Spleen (tissue), 11 donors: ENCODE results near the gene RNF214. TPM values are rescaled to one million over a fixed set of nuclear protein-coding genes. Genes with fewer than 3 reads are reported as not detected.
A peak's percentile ranks its signal among the peaks of the same experiment; 100 is the strongest.
"Not testable (repeated sequence)": the region's sequence is repeated elsewhere in the genome, so short reads cannot be mapped to it uniquely, and the experiment has no call there.

ENCODE experiments used
- DNase-seq: peaks from one replicate; pipeline ENCODE4 v3.0.0-alpha.2; 2020
- H3K27ac ChIP-seq, 8 donors: fragments of 200-600 bp; sonication (generic) in 7 of 8; 1 replicate in 4 of 8; 2 replicates in 4 of 8; pipeline versions ENCODE4 v1.5.0 to v1.8.0; 2016 to 2021; ENCODE audit warnings: inconsistent platforms in 4 of 8, mild to moderate bottlenecking in 4 of 8, moderate library complexity in 1 of 8
- H3K27me3 ChIP-seq, 7 donors: fragments of 200-600 bp; sonication (generic) in 6 of 7; replicated peaks in 1 of 7; 1 replicate in 4 of 7; 2 replicates in 3 of 7; pipeline versions ENCODE4 v1.5.0 to v1.8.0; 2016 to 2021; ENCODE audit warnings: inconsistent platforms in 3 of 7, mild to moderate bottlenecking in 1 of 7
- H3K36me3 ChIP-seq, 6 donors: fragments of 200-600 bp; sonication (generic) in 5 of 6; 1 replicate in 4 of 6; 2 replicates in 2 of 6; pipeline versions ENCODE4 v1.5.0 to v1.8.0; 2016 to 2021; ENCODE audit warnings: inconsistent platforms in 2 of 6
- H3K4me1 ChIP-seq, 6 donors: fragments of 200-600 bp; sonication (generic) in 5 of 6; 1 replicate in 3 of 6; 2 replicates in 3 of 6; pipeline versions ENCODE4 v1.5.0 to v1.8.0; 2016 to 2021; ENCODE audit warnings: inconsistent platforms in 3 of 6
- H3K4me3 ChIP-seq, 8 donors: fragments of 200-600 bp; sonication (generic) in 7 of 8; 1 replicate in 4 of 8; 2 replicates in 4 of 8; pipeline versions ENCODE4 v1.5.0 to v1.8.0; 2016 to 2021; ENCODE audit warnings: inconsistent platforms in 4 of 8, mild to moderate bottlenecking in 4 of 8, moderate library complexity in 2 of 8
- H3K9me3 ChIP-seq, 8 donors: fragments of 200-600 bp; sonication (generic) in 7 of 8; 1 replicate in 4 of 8; 2 replicates in 4 of 8; pipeline versions ENCODE4 v1.5.0 to v1.8.0; 2016 to 2021; ENCODE audit warnings: inconsistent platforms in 4 of 8
- POLR2A ChIP-seq, 3 donors: fragments of 450-650 bp; IDR thresholded peaks; one replicate each; pipeline ENCODE4 v1.5.1; 2017; ENCODE audit warnings: antibody characterized with exemption in 3 of 3, mild to moderate bottlenecking in 1 of 3
- POLR2AphosphoS5 ChIP-seq, 3 donors: sonication (generic); formaldehyde crosslinking; IDR thresholded peaks; one replicate each; pipeline ENCODE4 v1.5.1; 2017; ENCODE audit warnings: antibody characterized with exemption in 3 of 3
- WGBS, 5 donors: extraction: QIAGEN DNeasy Blood & Tissue Kit in 3 of 5; methylation state at CpG; one replicate each; pipeline versions ENCODE4 v1.1.5 to v1.1.7; 2013 to 2018; 5-methylcytosine and 5-hydroxymethylcytosine counted together
- intact Hi-C: fragments of 100-400 bp; cut with DNase I; formaldehyde crosslinking; loops from one replicate; pipeline ENCODE4 v1.15.0; 2023; ENCODE audit warnings: low total_unique reads
- polyA plus RNA-seq, 3 donors: library from polyadenylated mRNA; stranded (reverse); fragments of 200-250 nt; gene quantifications; one replicate each; pipeline ENCODE4 v1.2.1, GENCODE V29; 2013
- total RNA-seq, 7 donors: library from RNA; depleted of rRNA in 3 of 7; stranded (reverse); fragments of >200 nt in 3 of 7; fragmentation: NEBNext Ultra II Directional in 4 of 7; extraction: Animal tissue kit (Norgen Biotek cat#: 25700) in 4 of 7; gene quantifications; one replicate each; pipeline versions ENCODE4 v1.1.0 to v1.2.1, GENCODE V29; 2016 to 2021
- donor health status: healthy with polysubstance abuse.
- donor health status: DM: no; HTN: no; CAD: no; lungs with moderate emphysema.
- donor health status: DM: no; HTN: no; CAD: no.
- donor health status: Bipolar disorder and iron deficiency.
- donor health status: healthy.
- donor health status: DM: no; HTN: no; CAD: no.
- donor health status: DM: yes; HTN: yes; CAD: no.

Gene RNF214
- total and polyA plus RNA-seq, 10 donors: 5.6 to 29.6 (median 19.6) TPM

DNA sequence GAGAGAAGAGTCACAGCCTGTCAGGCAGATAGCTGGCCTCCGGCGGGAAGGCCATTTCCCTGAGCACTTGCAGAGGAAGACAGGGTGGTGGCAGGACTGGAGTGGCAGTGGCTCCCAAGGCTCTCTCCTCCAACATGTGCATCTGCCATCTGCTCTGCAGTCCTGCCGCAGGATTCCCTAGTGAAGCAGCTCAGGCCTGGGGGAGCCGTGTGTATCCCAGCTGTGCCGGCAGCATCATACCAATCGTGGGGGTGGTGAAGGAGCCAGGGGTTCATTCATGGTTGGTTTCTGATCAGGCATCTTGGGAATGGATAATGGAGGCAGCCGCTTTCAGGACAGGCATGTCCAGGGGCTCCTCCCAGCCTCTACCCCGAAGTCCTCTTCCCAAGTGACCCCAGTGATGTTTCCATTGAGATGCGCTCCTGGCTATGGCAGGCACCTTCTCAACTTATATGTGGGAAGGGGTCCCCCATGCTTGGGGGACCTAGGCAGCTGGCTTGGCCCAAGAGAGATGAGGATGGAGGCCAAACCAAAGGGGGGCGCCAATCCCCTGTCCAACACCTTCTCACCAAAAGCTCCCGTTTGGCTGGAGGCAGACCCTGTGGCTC is 27.2 kb upstream of the RNF214 start:
- no peak for DNase-seq
- H3K27ac ChIP-seq: peak overlapping the region in 4 of 8 donors; percentile 73 to 81 (median 79)
- intact Hi-C loops: loop anchor here (5.0 kb wide), 1 partner anchor 73 kb away; no protein-coding TSS in a partner anchor

DNA sequence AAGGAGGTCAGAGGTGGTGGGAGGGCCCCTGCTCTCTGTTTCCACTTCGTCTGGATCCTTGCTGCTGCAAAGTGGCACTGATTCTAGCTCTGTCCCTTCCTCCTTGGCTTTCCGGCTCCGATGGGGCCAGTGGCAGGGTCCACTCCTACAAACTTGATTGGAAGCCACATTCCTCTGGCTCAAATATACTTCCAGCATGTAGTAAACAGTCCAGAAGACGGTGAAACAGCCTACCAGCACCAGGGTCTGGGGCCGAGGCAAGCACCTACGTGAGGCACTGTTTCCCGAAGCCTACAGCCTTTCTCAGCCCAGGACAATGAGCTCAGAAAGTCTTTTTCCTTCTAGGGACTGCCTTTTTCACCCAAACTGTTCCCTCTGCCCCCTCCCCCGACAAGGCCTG is 26.4 kb upstream of the RNF214 start:
- not testable (repeated sequence) for H3K9me3 ChIP-seq, H3K27me3 ChIP-seq, H3K27ac ChIP-seq, H3K4me3 ChIP-seq, DNase-seq
- Histone ChIP-seq H3K4me1 (peaks cover 0 to 36% (median 15%) of the 10 kb centered on the region in 6 donors), H3K36me3 (peaks cover 0 to 71% (median 27%) of the 10 kb centered on the region in 6 donors)
- 85 to 93% (median 89%) methylated on average over 7 to 8 of the region's 8 CpGs for WGBS, 5 donors
- TF ChIP-seq POLR2AphosphoS5 (IDR thresholded peaks at IDR 0.05): peak in 1 of 3 donors; percentile 32
- intact Hi-C loops: loop anchor here (5.0 kb wide), 1 partner anchor 74 kb away; no protein-coding TSS in a partner anchor

More for the DNA sequence above, 27.2 kb upstream of the RNF214 start:
- Histone ChIP-seq H3K36me3 (peaks cover 0 to 63% (median 27%) of the 10 kb centered on the region in 6 donors), H3K27me3 (no peaks in the 10 kb centered on the region), H3K4me3 (no peak overlapping the region), H3K9me3 (no peaks in the 10 kb centered on the region), H3K4me1 (peaks cover 0 to 44% (median 15%) of the 10 kb centered on the region in 6 donors)
- 80 to 91% (median 87%) methylated on average over 8 to 11 of the region's 11 CpGs for WGBS, 5 donors
- TF ChIP-seq POLR2A (IDR thresholded peaks at IDR 0.05): no peak
- TF ChIP-seq POLR2AphosphoS5 (IDR thresholded peaks at IDR 0.05): peak; percentile 45 to 65 (median 62)

DNA sequence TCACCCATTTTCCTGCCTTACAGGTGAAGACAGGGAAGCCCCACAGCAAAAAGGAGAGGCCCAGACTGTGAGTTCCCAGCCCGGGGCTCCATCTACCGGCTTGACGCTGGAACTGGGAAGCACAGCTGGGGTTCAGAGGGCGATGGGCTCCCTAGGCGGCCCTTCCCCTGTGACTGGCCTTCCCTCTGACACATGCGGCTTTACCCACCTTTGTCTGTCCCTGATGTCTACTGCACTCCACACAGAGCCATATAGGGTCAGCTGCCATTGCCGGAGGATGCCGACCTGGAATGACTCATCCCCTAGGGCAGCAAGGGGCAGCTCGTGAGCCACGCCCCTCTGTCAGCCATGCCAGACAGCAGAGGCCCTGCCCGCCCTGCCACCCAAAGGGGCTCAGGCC is 25.6 kb upstream of the RNF214 start:
- not testable (repeated sequence) for H3K27ac ChIP-seq, H3K4me3 ChIP-seq, H3K27me3 ChIP-seq, DNase-seq, H3K9me3 ChIP-seq
- H3K36me3 ChIP-seq: peaks cover 0 to 74% (median 27%) of the 10 kb centered on the region in 6 donors
- peak in 1 of 3 donors; percentile 20 for TF ChIP-seq POLR2AphosphoS5 (IDR thresholded peaks at IDR 0.05)
- 57 to 98% (median 95%) methylated on average over 5 to 6 of the region's 11 CpGs; no CpG with 5 or more reads in 1 of the 5 donors for WGBS, 5 donors
- intact Hi-C loops: loop anchor here (5.0 kb wide), 1 partner anchor 75 kb away; no protein-coding TSS in a partner anchor
- H3K4me1 ChIP-seq: peaks cover 0 to 28% (median 13%) of the 10 kb centered on the region in 6 donors

DNA sequence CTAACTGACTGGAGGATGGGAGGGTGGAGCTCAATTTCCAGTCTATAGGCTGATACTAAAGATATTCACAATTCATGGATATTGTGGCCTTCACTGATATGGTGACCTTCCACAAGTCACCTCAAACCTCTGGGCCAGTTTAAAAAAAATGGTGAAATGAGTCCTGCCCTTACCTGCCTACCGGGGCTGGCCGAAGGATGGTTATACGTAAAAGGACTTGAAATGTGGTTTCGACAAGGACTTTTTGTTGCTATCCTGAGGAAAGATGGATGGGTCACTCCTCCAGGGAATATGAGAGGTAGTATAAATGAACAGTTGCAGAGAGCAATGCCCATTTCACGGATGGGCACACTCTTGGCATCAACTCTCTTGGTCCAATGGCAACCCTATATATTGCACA is 25.0 kb upstream of the RNF214 start:
- intact Hi-C loops: loop anchor here (5.0 kb wide), 1 partner anchor 75 kb away; no protein-coding TSS in a partner anchor
- H3K27me3 ChIP-seq, H3K27ac ChIP-seq, DNase-seq, H3K9me3 ChIP-seq, H3K4me3 ChIP-seq: not testable (repeated sequence)
- WGBS, 5 donors: 88 to 99% (median 95%) methylated on average over 4 to 5 of the region's 5 CpGs
- Histone ChIP-seq H3K36me3 (peaks cover 0 to 74% (median 27%) of the 10 kb centered on the region in 6 donors), H3K4me1 (peaks cover 0 to 27% (median 13%) of the 10 kb centered on the region in 6 donors)

DNA sequence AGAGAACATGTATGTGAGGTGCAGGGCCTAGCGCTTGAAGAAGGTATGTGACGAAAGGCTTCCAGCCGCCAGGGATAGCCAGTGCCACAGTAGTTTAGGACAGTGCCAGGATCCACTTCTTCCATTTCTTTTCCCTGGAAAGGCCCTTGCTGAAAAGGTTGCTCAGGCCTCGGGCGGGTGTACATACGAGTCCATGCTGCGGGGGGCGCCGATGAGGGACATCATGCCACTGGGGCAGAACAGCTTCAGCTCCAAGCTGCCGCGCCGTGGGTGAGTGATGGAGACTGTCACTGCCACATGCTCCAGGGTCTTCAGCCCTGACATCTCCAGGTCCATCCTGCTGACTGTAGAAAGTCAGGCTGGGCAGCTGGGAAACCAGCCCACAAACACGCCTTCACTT is 23.8 kb upstream of the RNF214 start:
- not testable (repeated sequence) for H3K27ac ChIP-seq, H3K27me3 ChIP-seq, DNase-seq, H3K9me3 ChIP-seq, H3K4me3 ChIP-seq
- peaks cover 0 to 74% (median 32%) of the 10 kb centered on the region in 6 donors for H3K36me3 ChIP-seq
- H3K4me1 ChIP-seq: peaks cover 0 to 23% (median 13%) of the 10 kb centered on the region in 6 donors
- TF ChIP-seq POLR2AphosphoS5 (IDR thresholded peaks at IDR 0.05): peak; percentile 45 to 76 (median 70)
- WGBS, 5 donors: 86 to 93% (median 92%) methylated on average over 9 of the region's 13 CpGs; no CpG with 5 or more reads in 1 of the 5 donors
- intact Hi-C loops: loop anchor here (5.0 kb wide), 1 partner anchor 76 kb away; no protein-coding TSS in a partner anchor

DNA sequence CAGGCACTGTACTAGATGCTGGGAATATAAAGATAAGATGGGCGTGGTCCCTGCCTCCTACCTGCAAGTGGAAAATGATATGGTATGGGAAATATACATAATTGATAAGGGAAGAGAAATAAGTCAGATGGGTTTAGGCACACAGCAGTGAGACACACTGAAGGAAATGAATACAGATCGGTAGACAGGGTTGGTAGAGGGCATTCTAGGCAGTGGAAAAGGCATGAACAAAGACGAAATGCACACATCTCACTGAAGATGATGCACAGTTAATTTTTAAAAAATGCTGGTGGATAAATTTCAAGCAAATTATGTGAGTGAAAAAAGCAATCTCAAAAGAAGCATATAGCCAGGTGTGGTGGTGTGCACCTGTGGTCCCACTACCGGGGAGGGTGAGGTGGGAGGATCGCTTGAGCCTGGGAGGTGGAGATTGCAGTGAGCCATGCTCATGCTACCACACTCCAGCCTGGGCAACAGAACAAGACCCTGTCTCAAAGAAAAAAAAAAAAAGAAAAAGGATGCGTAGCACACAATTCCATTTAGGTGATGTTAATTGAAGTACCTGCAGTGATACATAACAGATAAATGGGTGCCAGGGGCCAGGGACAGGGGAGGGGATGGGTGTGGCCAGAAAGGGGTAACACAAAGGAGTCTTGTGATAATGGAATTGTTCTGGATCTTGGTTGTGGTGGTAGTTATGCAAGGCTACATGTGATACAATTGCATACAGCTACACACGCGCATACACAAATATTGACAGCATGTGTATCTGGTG is 22.9 kb upstream of the RNF214 start:
- intact Hi-C loops: loop anchor here (5.0 kb wide), 1 partner anchor 77 kb away; no protein-coding TSS in a partner anchor
- peaks cover 0 to 74% (median 33%) of the 10 kb centered on the region in 6 donors for H3K36me3 ChIP-seq
- WGBS, 5 donors: 90 to 95% (median 92%) methylated on average over 7 to 8 of the region's 8 CpGs
- not testable (repeated sequence) for DNase-seq, H3K9me3 ChIP-seq, H3K27me3 ChIP-seq, H3K4me3 ChIP-seq, H3K27ac ChIP-seq
- peaks cover 0 to 16% (median 9%) of the 10 kb centered on the region in 6 donors for H3K4me1 ChIP-seq
- peak in 2 of 3 donors; percentile 25 to 82 for TF ChIP-seq POLR2AphosphoS5 (IDR thresholded peaks at IDR 0.05)
